ENCODE measurements around the gene ZNF655.
A peak's percentile ranks its signal among the peaks of the same experiment; 100 is the strongest.

Gene ZNF655

DNA sequence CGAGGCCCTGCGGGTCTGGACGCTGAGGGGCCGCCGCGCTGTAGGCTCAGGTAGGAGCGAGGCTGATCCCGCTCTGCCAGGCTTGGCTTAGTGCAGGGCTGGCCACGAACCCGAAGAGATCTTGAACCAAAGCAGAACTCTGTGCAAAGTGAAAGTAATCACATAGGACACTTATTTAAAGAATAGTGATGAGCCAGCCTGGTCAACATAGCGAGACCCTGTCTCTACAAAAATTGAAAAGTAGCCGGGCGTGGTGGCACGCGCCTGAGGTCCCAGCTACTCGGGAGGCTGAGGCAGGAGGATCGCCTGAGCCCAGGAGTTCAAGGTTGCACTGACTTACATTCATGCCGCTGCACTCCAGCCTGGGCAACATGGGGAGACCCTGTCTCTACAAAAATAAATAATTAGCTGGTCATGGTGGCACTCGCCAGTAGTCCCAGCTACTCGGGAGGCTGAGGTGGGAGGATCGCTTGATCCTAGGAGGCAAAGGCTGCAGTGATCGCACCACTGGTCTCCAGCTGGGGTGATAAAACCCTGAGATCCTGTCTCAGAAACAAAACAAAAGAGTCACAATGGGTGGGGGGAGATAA lies 58.8 kb downstream of the ZNF655 start:
- ATAC-seq, result peak; percentile 2; the same call in 2 of the 3 replicates
- TF ChIP-seq RARB (CRISPR knock-in tag; IDR thresholded peaks at IDR 0.05), result no peak
- no peak for TF ChIP-seq PPARA (CRISPR knock-in tag; IDR thresholded peaks at IDR 0.05; ENCODE audit: borderline replicate concordance)
- TF ChIP-seq ZNF8 (CRISPR knock-in tag; IDR thresholded peaks at IDR 0.05), result no peak
- TF ChIP-seq TOX (CRISPR knock-in tag; IDR thresholded peaks at IDR 0.05; ENCODE audit: borderline replicate concordance), result no peak
- TF ChIP-seq POU6F1 (CRISPR knock-in tag; IDR thresholded peaks at IDR 0.05; ENCODE audit: borderline replicate concordance, low read depth), result no peak
- no peak for TF ChIP-seq OSR1 (CRISPR knock-in tag; IDR thresholded peaks at IDR 0.05)
- no peak for TF ChIP-seq PATZ1 (CRISPR knock-in tag; IDR thresholded peaks at IDR 0.05; ENCODE audit: borderline replicate concordance)
- no peak for TF ChIP-seq ZNF70 (CRISPR knock-in tag; IDR thresholded peaks at IDR 0.05)
- no peak for TF ChIP-seq ZFP30 (CRISPR knock-in tag; IDR thresholded peaks at IDR 0.05)
- TF ChIP-seq ZFP3 (CRISPR knock-in tag; IDR thresholded peaks at IDR 0.05), result no peak
- no peak for TF ChIP-seq ZNF565 (CRISPR knock-in tag; conservative IDR thresholded peaks at IDR 0.05; ENCODE audit: low read depth)

DNA sequence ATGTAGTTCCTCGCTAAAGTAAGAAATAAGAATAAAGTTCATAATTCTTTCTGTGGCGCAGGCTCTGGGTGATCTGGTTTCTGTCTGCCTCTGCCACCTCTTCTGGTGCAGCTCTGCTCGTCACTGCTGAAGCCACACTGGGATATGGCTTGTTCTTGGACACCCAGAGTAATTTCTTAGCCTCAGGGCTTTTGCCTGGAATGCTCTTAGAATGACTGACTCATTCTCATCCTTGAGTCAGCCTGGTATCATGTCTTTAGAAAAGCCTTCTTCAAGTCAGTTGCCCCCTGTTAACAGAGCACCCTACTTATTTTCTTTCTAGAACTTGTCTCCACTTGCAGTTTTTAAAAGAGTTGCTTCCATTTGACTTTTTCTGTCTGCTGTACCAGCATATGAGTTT lies 60.3 kb downstream of the ZNF655 start:
- no peak for TF ChIP-seq TCF4 (CRISPR knock-in tag; IDR thresholded peaks at IDR 0.05; ENCODE audit: borderline replicate concordance)
- peak; percentile 41; the same call in 1 of the 2 replicates for TF ChIP-seq ISL1 (CRISPR knock-in tag; IDR thresholded peaks at IDR 0.05)
- ATAC-seq, result no peak

GRCh38 chr7:99619571-99620130 lies 61.2 kb downstream of the ZNF655 start:
- TF ChIP-seq ARNTL (CRISPR knock-in tag; IDR thresholded peaks at IDR 0.05; ENCODE audit: borderline replicate concordance, low read depth) (no peak), RARB (CRISPR knock-in tag; IDR thresholded peaks at IDR 0.05) (no peak), PPARA (CRISPR knock-in tag; IDR thresholded peaks at IDR 0.05; ENCODE audit: borderline replicate concordance) (no peak), POU6F1 (CRISPR knock-in tag; IDR thresholded peaks at IDR 0.05; ENCODE audit: borderline replicate concordance, low read depth) (no peak)
- ATAC-seq, result no peak

DNA sequence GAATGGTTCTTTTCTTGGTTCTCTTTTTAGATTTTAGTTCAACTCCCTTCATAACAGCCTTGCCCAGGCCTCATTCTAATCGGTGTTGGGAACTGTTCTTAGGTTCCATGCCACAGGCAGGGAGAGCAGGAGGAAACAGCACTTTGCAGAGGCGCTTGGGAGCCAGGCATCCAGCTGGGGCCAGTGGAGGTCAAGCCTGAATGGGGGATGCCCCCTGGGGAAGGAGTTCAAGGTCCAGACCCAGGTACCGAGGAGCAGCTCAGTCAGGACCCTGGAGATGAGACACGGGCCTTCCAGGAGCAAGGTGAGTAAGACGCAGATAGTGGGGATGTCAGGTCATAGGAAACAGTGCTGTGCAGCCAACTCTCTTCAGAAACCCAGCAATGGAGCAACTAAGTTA lies 62.8 kb downstream of the ZNF655 start:
- TF ChIP-seq ZNF8 (CRISPR knock-in tag; IDR thresholded peaks at IDR 0.05) (no peak), ARNTL (CRISPR knock-in tag; IDR thresholded peaks at IDR 0.05; ENCODE audit: borderline replicate concordance, low read depth) (no peak)
- ATAC-seq, result no peak

DNA sequence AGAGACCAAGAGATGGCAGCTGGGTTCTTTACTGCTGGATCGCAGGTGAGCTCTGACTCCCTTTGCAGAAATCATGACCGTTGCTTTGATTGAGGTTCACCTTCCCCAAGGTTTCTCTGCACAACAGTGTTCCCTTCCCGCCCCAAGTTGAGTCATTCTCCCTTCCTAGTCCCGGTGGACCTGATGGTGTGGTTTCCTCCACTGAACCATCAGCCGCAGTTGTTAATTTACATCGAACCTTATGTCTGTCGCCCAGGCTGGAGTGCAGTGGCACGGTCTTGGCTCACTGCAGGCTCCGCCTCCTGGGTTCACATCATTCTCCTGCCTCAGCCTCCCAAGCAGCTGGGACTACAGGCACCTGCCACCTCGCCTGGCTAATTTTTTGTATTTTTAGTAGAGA lies 64.2 kb downstream of the ZNF655 start:
- ATAC-seq, result no peak
- no peak for TF ChIP-seq OSR1 (CRISPR knock-in tag; IDR thresholded peaks at IDR 0.05)

DNA sequence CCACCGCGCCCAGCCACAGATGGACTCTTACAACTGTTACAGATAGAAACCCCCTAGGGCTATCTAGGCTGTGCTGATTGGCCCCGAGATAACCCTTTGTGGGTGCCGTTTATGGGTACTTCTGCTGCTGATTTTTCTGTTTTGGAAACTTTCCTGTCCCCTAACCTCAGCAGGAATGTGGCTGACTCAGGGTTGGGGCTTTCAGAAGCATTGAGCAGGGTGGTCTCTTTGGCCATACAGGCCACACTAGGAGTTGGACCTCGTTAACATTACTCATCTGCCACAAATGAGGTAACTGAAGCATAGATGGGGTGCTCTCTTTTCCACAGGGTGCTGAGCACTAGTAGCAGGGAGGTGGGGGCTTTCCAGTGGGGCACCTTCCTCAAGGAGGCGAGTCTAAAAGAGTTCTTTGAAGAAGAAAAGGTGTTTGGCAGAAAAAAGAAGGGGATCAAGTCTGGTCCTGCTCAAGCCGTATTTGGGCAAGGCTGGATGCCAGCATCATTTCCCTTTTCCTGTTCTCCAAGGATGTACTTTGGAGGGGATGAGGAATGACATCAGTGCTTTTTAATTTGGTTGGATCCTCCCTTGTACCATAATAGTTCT lies 64.8 kb downstream of the ZNF655 start:
- TF ChIP-seq CSRNP3 (CRISPR knock-in tag; IDR thresholded peaks at IDR 0.05) (no peak), PATZ1 (CRISPR knock-in tag; IDR thresholded peaks at IDR 0.05; ENCODE audit: borderline replicate concordance) (no peak)
- ATAC-seq, result no peak

Data from SK-N-SH treated with all-trans-retinoic acid at 6 μM for 48 hours (cell line).